Gastrocnemius medialis (tissue), 4 donors: Measurements from ENCODE around the gene LYPD1. TPM values are rescaled to one million over a fixed set of nuclear protein-coding genes. Genes with fewer than 3 reads are reported as not detected.

Experiments used
- ATAC-seq, 2 donors: fragments of 150-250 bp; one replicate each; pipeline ENCODE4 v1.9.1; 2016
- DNase-seq, 2 donors: peaks; one replicate each; pipeline ENCODE4 v3.0.0-alpha.2; 2019
- H3K27ac ChIP-seq, 4 donors: fragments of 200-600 bp; sonication (generic); 1 replicate in 1 of 4; 2 replicates in 3 of 4; pipeline ENCODE4 v1.5.1; 2016 to 2018; ENCODE audit warnings: mild to moderate bottlenecking in 2 of 4, moderate library complexity in 1 of 4
- H3K27me3 ChIP-seq, 3 donors: fragments of 200-600 bp; sonication (generic) in 2 of 3; 1 replicate in 1 of 3; 2 replicates in 2 of 3; pipeline versions ENCODE4 v1.5.1 to v1.6.0; 2016 to 2019; ENCODE audit warnings: mild to moderate bottlenecking in 1 of 3, moderate library complexity in 1 of 3
- H3K36me3 ChIP-seq, 2 donors: fragments of 200-600 bp; sonication (generic) in 1 of 2; one replicate each; pipeline ENCODE4 v1.5.1; 2017 to 2018
- H3K4me1 ChIP-seq, 2 donors: fragments of 200-600 bp; sonication (generic) in 1 of 2; one replicate each; pipeline ENCODE4 v1.5.1; 2016 to 2017; ENCODE audit warnings: mild to moderate bottlenecking in 2 of 2
- H3K4me3 ChIP-seq, 4 donors: fragments of 200-600 bp; sonication (generic) in 3 of 4; 1 replicate in 1 of 4; 2 replicates in 3 of 4; pipeline ENCODE4 v1.5.1; 2016 to 2019; ENCODE audit warnings: mild to moderate bottlenecking in 2 of 4
- H3K9me3 ChIP-seq, 3 donors: fragments of 200-600 bp; sonication (generic) in 2 of 3; 1 replicate in 1 of 3; 2 replicates in 2 of 3; pipeline ENCODE4 v1.5.1; 2016 to 2019
- CTCF ChIP-seq, 5 experiments: fragments of 450-650 bp in 3 of 5; fragments of 200-600 bp in 2 of 5; sonication (generic) in 2 of 5; IDR thresholded peaks in 4 of 5; conservative IDR thresholded peaks in 1 of 5; 1 replicate in 4 of 5; 2 replicates in 1 of 5; pipeline ENCODE4 v1.5.1; 2016 to 2019; ENCODE audit warnings: antibody characterized with exemption in 5 of 5, mild to moderate bottlenecking in 3 of 5, moderate library complexity in 3 of 5
- POLR2A ChIP-seq, 2 donors: fragments of 450-650 bp; IDR thresholded peaks; one replicate each; pipeline ENCODE4 v1.6.1; 2017; ENCODE audit warnings: antibody characterized with exemption in 2 of 2, mild to moderate bottlenecking in 2 of 2, moderate library complexity in 2 of 2
- in situ Hi-C, 4 donors: fragments of 200-750 bp; cut with MboI; loops; one replicate each; pipeline versions ENCODE4 v1.15.0 to v1.8.0; 2017; ENCODE audit warnings: low sequenced_read_pairs in 4 of 4
- intact Hi-C: fragments of 100-400 bp; cut with DNase I; formaldehyde crosslinking; loops from one replicate; pipeline ENCODE4 v1.15.1; 2023; ENCODE audit warnings: low total_unique reads
- total RNA-seq, 4 donors: library from RNA; depleted of rRNA; stranded (reverse); fragments of >200 nt; gene quantifications; one replicate each; pipeline versions ENCODE4 v1.1.0 to v1.2.3, GENCODE V29; 2016

Gene LYPD1
- total RNA-seq, 4 donors from 2014 or later: 0.24 to 0.34 TPM; not detected in 2

GRCh38 chr2:132618734-132619133 is 51.3 kb downstream of the LYPD1 start:
- ATAC-seq (no peak), DNase-seq (no peak)
- in situ Hi-C loops (no loop called here), intact Hi-C loops (no loop called here)
- H3K27me3 ChIP-seq: peaks cover 0 to 4% (median 0%) of the 10 kb centered on the region in 3 donors
- no peak overlapping the region for H3K4me3 ChIP-seq
- H3K27ac ChIP-seq: no peak overlapping the region
- no peaks in the 10 kb centered on the region for H3K9me3 ChIP-seq
- no peaks in the 10 kb centered on the region for H3K4me1 ChIP-seq
- no peaks in the 10 kb centered on the region for H3K36me3 ChIP-seq
- TF ChIP-seq POLR2A (IDR thresholded peaks at IDR 0.05): no peak
- no peak for TF ChIP-seq CTCF (IDR thresholded peaks at IDR 0.05 in 4 of 5, conservative IDR thresholded peaks at IDR 0.05 in 1 of 5)

GRCh38 chr2:132617989-132618388 is 52.0 kb downstream of the LYPD1 start:
- no peak for ATAC-seq
- Histone ChIP-seq H3K36me3 (no peaks in the 10 kb centered on the region), H3K27ac (no peak overlapping the region), H3K27me3 (peaks cover 0 to 4% (median 0%) of the 10 kb centered on the region in 3 donors), H3K4me1 (no peaks in the 10 kb centered on the region), H3K9me3 (no peaks in the 10 kb centered on the region), H3K4me3 (no peak overlapping the region)
- intact Hi-C loops (no loop called here), in situ Hi-C loops (no loop called here)
- no peak for DNase-seq
- no peak for TF ChIP-seq CTCF (IDR thresholded peaks at IDR 0.05 in 4 of 5, conservative IDR thresholded peaks at IDR 0.05 in 1 of 5)
- TF ChIP-seq POLR2A (IDR thresholded peaks at IDR 0.05): no peak

- in situ Hi-C loops (no loop called here), intact Hi-C loops (no loop called here)
- Histone ChIP-seq H3K9me3 (no peaks in the 10 kb centered on the region), H3K4me3 (no peak overlapping the region), H3K4me1 (no peaks in the 10 kb centered on the region), H3K27ac (no peak overlapping the region), H3K27me3 (no peaks in the 10 kb centered on the region), H3K36me3 (no peaks in the 10 kb centered on the region)
- no peak for TF ChIP-seq POLR2A (IDR thresholded peaks at IDR 0.05)
- TF ChIP-seq CTCF (IDR thresholded peaks at IDR 0.05 in 4 of 5, conservative IDR thresholded peaks at IDR 0.05 in 1 of 5): no peak
- DNase-seq: no peak
- no peak for ATAC-seq
These were observed 54.5 kb downstream of the LYPD1 start for GRCh38 chr2:132615329-132616085.

GRCh38 chr2:132611719-132612118 is 58.3 kb downstream of the LYPD1 start:
- TF ChIP-seq CTCF (IDR thresholded peaks at IDR 0.05 in 4 of 5, conservative IDR thresholded peaks at IDR 0.05 in 1 of 5): no peak
- TF ChIP-seq POLR2A (IDR thresholded peaks at IDR 0.05): no peak
- Histone ChIP-seq H3K36me3 (no peaks in the 10 kb centered on the region), H3K4me1 (no peaks in the 10 kb centered on the region), H3K4me3 (no peak overlapping the region), H3K9me3 (no peaks in the 10 kb centered on the region), H3K27me3 (no peaks in the 10 kb centered on the region), H3K27ac (no peak overlapping the region)
- in situ Hi-C loops: no loop called here
- ATAC-seq (no peak), DNase-seq (no peak)
- intact Hi-C loops: no loop called here
